GM19025 (cell line): ENCODE results near the gene GCSAM.

Source experiments
- ATAC-seq: cut with Tn5 transposase; IDR thresholded peaks from one replicate; pipeline ENCODE4 v1.9.1; 2021; ENCODE audit warnings: mild to moderate bottlenecking, low read depth, moderate library complexity; ENCODE audit not compliant: unreplicated experiment

GCSAM gene

DNA sequence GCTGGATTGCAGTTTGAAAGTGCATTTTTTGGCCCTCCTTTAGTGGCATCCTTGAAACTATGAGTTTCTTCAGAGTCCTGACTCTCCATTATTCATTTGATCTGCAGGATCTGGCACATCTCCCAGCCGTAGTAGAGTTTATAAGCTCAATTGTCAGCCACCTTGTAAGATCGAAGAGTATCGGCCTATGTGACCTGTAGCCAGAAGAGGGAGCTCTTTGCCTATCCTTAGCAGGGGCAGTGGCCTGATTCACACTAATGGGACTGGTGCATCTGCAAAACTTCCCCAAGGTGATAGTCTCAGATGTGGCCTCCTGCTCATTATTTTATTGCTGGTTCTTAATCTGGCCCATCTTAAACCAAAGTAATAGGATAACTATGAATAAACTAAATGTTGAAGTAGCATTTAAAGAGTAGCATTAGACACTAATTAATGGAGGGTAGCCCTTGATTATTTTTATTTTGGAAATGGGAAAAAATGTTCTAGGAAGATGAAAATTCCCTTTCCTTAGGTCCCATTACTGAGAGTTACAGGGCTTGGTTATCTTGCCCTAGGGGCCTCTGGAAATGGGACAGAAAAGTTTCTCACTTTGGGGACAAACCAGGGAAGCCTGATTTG lies 21.2 kb downstream of the GCSAM start:
- ATAC-seq = peak; percentile 36

DNA sequence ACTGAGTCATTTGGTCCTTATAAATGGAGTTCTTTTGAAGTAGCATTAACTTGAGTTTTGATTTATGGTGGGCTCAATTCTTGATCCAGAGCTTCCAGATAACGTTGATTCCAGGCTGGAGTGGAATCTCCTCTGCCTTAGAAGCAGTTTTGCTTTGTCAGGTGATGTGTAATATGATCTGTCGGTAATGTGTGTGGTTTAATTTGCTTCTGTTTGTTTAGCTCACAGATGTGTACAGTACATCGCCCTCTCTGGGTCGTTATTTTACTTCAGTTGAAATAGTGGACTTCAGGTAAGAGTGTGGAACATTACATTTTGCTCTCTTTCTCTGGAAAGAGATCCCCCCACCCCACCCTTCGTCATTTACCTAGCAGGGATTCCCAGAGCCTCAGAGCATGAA lies 23.7 kb downstream of the GCSAM start:
- ATAC-seq = no peak

DNA sequence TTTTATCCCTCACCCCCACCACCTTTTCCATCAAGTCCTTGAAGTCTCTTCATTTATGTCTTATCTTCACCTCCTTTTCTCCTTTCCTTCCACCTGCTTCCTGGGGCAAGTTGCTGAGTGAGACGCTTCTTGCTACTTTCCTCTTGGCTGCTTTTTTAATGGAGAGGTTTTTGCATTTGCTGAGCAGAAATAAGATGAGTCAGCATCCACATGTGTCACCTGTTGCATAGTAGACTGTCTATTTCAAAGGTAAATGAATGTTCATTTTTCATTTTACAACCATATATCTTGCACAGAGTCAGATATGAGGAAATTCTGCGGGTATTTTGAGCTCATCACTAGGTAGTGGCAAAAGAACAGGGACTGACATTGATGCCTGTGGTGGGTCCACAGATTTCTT lies 28.3 kb downstream of the GCSAM start:
- no peak for ATAC-seq

DNA sequence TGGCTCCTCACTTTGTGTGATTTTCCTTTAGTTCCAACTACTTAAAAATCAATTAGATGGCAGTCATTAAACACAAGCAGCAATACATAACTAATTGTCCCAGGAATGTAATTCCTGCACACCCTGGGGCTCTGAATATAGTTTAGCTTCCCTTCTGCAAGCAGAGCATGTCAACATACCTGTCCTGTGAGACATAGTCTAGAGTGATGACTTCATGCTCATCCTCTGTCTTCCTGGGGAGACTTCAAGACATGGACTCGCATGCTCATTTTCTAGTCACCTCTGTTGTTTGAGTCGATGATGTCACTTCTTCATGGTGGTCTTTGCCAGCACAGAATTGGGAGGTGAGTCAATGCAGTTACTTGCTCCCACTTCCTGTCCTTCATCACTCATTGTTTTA lies 31.1 kb downstream of the GCSAM start:
- no peak for ATAC-seq

DNA sequence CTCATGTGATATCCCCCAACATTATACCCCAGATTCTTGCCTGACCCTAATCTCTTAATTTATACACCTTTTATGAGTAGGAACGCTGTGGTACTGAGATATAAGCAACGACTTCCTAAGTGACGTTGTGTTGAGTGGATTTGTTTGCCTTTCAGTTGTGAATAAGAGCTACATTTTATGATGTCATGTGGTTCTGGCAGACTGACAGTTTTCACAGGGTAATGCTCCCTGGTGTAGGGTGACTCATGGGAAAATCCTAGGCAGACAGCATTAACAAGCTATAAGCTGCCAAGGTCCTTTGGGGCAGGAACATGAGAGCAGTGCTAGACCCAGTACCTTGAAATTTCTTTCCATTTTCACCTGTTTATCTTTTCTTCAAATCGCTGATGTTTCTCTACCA lies 35.7 kb downstream of the GCSAM start:
- ATAC-seq = peak; percentile 74

DNA sequence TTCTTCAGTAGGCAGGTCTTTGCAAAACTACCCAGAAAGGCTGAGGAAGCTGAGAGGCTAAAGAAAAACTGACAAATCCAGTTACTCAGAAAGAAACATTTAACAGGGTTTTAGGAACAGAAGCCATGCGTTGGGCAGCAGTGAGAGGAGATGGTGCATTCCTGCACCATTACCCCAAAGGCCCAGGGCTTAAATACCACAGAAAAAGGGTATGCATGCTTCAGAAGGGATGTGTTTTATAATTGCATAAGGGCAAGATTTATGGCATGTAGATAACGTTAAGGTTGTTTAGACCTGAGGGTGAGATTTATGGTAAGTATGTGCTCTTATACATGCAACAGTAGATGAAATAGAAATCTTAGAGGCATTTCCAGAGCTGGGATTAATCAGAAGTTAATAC lies 36.9 kb downstream of the GCSAM start:
- no peak for ATAC-seq

DNA sequence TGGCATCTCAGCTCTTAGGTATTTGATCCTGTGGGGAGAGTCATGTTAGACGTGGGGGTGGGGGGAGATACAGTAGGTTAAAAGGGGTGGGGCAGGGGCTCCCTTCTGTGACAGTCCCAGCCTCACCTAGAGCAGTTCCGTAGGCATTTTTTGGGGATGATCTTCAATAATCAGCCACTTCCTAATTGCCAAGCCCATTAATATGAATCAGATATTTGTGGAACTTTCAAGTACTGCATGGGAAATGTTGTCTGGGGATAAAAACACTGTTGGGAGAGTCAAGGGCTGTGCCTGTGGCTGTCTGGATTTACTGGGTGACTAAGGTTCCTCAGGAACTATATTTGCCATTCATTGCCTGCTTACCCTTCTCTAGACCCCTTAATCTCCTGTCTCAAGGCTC lies 37.3 kb downstream of the GCSAM start:
- ATAC-seq = no peak

DNA sequence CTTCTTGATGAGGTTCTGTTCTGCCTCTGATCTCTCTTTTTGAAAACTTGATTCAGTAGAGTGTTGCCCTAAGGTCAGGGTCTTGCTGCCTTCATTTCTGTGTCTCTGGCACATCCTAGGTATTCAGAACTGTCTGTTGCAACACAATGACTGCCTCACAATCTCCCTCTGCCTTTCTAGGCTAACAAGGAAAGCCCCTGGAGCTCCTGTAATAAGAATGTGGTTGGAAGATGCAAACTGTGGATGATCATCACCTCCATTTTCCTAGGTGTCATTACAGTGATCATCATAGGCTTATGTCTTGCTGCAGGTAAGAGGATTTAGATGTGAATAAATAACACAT lies 39.9 kb downstream of the GCSAM start:
- no peak for ATAC-seq

DNA sequence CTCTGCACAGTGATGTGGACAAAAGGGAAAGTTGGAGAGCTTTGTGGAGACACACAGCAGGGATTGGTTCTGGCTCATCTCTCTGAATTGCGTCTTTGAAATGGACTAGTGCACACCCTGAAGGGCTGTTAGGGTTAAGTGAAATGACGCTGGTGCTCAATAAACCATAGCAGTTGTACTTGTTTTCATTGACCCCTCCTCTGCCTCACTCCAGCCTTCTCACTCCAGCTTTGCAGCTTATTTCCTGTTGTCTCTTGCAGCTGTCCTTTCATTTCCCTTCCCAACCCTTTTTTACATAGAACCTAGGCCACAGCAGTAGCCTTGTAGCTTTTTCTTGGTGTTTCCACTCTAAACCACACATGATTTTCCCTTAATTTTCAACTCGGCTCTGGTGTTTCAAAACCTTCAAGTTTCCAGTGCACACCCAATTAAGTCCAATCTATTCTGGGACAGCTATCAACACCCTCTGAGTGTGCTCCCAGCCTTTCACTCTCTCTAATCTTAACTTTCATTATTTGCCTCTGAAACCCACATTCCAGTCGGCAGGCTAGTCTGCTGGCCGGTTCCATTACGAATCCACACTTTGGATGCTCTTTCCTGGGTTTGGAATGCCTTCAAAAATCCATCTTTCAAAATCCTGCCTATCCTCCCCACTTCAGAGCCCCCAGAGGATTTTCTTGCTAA lies 40.4 kb downstream of the GCSAM start:
- no peak for ATAC-seq

DNA sequence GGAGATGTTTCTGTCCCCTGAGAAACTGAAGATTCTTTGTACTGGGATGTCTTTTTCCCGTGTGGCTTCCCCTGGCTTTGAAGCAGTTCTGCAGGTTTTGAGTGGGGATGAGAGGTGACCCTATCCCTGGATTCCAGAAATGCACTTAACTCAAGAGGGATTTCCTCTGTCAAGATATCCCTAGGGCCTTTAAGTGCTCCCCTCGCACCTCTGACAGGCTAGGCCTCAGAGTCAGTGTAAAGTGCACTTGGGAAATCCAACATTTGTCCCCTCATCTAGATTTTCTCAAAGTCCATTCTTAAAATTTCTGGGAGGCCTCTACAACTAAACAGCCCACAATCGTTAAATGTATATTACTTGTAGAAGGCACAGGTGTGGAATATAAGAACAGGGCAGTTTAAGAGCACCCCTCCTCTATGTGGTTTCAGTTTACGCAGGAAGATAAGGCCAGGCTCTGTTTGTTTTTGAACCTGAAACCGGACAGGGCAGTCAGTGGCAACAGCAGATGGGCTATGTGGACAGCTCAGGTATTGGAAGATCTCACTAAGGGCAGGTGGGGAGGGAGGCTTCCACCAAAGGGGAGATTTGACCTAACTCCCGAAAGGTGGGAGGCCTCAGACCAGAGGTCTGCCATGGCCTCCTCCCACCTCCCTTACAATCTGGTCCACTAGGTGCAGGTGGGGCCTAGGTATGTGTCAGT lies 42.0 kb downstream of the GCSAM start:
- ATAC-seq = no peak

DNA sequence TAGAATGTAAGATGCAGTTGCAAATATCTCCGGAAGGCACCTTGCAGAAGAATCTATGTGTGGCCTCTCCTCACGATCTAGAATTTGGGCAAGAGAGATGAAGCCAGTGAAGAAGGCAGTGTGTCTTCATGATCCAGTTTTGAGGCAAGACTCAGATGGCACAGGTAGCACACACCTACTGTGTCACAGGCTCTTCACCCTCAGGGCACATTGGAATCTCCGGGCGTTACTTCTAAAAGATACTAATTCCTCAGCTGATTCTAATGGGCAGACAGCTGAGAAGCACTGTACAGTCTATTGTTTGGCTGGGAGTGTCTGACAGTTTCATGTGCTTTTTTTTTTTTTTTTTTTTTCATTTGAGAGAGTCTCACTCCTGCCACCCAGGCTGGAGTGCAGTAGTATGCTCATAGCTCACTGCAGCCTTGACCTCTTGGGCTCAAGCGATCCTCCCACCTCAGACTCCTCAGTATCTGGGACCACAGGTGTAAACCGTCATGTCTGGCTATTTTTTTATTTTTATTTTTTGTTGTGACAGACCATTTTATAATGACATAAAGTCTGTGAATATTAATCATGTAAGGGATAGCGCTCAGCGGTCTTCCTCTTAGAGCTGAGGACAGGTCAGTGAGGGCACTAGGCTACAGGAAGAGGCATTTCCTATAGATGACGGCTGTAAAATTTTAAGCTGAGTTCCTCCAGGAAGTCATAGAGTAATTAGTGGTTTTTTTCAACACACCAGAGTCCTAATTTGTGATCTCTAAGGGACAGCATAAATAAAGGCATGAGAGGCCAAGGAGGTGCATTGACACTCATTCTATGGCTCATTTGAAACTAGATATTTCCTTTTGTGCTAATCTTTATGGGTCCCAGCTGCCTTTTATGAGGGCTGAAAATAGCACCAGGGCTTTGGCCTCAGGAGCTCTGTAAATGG lies 42.8 kb downstream of the GCSAM start:
- ATAC-seq = no peak

DNA sequence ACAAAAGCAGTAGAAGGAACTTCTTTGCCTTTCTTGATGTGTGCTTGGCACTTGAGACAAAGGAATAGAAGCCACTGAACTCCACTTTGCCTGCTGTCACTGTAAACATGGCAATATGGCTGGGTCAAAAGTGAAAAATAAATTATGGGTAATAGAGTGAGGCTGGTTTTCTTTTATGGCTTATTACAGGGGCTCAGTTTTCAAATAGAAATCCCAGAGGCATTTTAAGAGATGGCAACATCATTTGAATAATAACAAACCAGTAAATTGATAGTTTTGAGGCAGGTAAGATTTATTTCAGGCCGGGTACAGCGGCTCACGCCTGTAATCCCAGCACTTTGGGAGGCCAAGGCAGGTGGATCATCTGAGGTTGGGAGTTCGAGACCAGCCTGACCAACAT lies 44.1 kb downstream of the GCSAM start:
- no peak for ATAC-seq

DNA sequence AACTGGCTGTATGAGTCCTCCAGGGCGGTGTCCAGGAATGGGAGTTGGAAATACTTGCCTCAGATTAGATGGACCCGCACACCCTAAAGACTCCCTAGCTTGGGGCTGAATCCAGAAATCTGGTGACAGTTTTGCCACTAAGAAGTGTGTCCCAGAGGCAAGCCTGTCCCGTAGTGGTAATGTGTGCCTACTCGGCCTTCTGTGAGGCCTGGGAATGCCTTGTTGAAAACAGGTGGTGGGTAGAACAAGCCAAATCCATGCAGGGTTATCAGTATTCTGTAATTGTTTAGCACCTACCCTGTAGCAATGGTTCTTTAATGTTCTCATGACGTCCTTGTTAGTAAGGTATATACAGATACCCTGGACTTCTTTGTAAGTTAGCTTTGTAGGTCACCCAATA lies 45.3 kb downstream of the GCSAM start:
- no peak for ATAC-seq

DNA sequence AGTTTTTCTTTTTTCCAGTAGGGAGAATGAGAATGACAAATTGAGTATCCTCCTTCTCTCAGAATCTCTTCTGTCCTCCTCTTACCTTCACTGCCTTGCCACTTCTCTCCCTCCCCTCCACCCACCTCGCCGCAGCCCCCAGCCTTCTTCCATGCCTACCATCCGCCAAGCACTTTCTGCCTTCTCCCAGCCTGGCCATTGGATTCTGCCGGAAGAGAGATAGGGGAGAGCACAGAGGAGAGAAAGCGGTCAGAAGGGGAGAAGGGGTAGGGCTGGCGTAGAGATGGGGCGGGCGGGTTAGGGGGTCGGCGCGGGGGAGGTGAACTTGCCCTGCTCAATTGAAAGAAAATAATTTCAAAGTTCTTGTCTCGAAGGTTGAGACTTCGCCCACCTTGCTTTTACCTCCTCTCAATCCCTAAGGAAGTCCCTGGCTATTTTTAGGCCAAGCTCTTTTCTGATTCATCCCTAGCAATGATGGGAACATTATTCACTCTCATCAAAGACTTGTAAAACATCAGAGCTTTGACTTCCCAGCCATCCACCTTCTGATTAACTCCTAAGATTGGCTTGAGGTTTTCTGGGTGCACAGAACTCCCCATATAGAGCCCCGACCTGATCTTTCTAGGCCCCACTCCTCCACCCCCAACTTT lies 46.0 kb downstream of the GCSAM start:
- ATAC-seq = no peak

DNA sequence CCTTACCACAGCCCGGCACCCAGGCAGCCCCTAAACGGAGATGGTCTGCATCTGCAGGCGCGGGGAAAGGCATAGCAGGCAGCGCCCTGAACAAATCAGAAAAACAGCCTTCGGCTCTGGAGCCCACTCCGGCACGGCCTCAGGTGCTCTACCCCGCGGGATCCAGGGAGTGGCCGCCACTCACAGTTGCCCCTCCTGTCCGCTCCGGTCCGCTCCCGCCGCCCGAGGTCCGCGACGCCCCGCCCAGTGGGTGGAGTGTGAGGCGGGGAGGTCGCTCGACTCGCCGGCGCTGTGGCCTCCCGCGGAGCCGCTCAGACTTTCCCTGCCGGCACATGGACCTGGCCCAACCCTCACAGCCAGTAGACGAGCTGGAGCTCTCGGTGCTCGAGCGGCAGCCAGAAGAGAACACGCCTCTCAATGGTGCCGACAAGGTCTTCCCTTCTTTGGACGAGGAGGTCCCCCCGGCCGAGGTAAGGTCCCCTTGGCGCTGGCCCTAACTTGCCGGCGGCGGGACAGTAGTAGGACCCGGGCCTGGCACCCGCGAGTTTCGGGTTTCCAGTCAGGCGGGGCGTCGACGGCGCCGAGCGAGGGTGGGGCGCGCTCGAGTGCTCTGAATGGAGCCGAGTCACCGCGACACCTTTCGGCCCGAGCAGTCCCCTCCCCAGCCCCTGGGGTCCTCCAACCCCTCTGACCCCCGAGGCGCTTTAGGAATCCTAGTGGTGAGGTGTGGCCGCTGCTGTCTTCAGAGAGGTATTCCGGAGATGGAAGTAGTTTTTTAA lies 46.8 kb downstream of the GCSAM start, which contains the start of gene C3orf52:
Gene C3orf52, plus strand, starts transcription at position 314 of the 779 bp plus-strand sequence. Its CDS starts 19 bp downstream, at position 333.
- ATAC-seq = peak; percentile 95

DNA sequence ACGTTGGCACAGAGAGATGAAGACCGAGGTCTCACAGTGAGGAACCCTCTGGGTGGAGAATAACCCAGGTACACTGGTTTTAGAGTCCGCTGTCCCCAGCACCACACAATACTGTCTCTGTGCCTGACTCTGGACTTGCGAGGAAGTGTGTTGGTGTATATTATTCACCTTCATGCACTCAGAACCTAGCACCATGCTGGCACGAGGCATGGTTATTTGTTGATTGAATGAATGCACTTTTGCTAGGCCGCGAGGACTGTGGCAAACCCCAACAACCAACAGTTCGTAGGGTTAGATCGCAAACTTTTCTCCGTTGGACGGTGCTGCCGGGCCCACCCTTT lies 47.3 kb downstream of the GCSAM start:
- ATAC-seq = no peak

DNA sequence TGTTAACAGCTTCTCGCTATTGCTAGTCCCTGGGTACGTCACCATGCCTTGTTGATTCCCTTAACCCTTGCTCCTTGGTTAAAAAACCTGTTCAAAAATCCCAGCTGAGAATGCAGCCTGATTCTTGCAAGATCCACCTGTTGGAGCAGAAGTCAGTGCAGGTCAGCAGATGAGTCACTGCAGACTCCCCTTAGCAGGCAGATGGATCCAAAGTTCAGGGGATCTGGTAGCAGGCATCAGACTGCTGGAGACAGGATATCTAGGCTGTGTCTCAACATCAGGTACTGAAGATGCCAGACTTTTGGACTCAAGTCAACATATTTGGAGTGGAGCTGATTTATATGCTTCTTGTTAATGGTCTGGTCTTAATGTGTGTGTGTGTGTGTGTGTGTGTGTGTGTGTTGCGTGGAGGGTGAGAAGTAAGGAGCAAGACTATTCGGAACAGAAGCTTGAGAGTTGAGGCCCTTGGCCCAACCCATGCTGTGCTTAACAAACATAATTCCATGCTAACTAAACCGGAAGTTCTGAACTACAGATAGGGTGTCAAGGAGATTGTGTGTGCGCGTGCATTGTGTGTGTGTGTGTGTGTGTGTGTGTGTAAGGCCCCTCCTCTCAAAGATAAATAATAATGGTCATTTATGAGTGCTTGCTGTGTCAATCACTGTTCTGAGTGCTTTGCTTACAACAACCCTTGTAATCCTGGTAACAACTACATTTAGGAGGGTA lies 47.9 kb downstream of the GCSAM start:
- no peak for ATAC-seq

DNA sequence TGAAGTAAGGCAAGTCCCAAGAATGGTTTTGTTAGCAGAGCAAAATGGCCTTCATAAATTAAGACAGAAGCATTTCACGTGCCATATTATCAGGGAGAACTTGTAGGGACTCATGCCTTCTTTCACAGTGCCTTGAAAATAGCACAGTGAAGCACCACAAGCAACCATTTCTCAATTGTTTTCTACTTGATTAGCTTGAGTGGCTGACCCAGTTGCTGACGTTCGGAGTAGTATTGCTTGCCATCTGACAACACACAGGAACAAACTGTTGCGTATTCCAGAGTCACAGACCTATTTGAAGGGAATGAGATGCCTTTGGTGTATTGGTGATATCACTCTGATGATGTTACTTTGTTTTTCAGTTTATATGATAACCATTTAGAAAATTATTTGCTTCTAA lies 49.8 kb downstream of the GCSAM start:
- ATAC-seq = no peak
